IMR-90 (cell line): Measurements from ENCODE around the gene TCF12. TPM values are rescaled to one million over a fixed set of nuclear protein-coding genes. Genes with fewer than 3 reads are reported as not detected.

Experiments
- ATAC-seq: fragments of 200-7000 bp; cut with Tn5 transposase; 2 replicates; pipeline ENCODE4 v1.9.1; 2020; ENCODE audit warnings: low read depth, mild to moderate bottlenecking, moderate library complexity
- BruUV-seq: library from RNA; stranded (reverse); fragments of 400-500 nt; replicated peaks from 2 replicates; lab custom pipeline; 2021; lab: Mats Ljungman, UMichigan
- CTCF ChIA-PET: fragments of 300-600 bp; formaldehyde crosslinking; extraction: SDS; loops from one replicate; lab custom pipeline; 2021; ENCODE audit warnings: antibody characterized with exemption; lab: Yijun Ruan, JAX
- POLR2A ChIA-PET: fragments of 300-600 bp; sonication (Branson Sonifier 250); formaldehyde crosslinking; loops from one replicate; lab custom pipeline; 2022; ENCODE audit warnings: antibody characterized with exemption; ENCODE audit not compliant: unreplicated experiment; lab: Charles Lee
- DNase-seq: peaks from one replicate; pipeline ENCODE4 v3.0.0; 2013
- H2AFZ ChIP-seq: replicated peaks from 2 replicates; pipeline ENCODE3; 2013; ENCODE audit warnings: low read length, mild to moderate bottlenecking; ENCODE audit not compliant: poor library complexity
- H2AK5ac ChIP-seq: 2 replicates; pipeline ENCODE4 v1.6.1; 2013; ENCODE audit warnings: low read depth, low read length, inconsistent platforms
- H2AK9ac ChIP-seq: replicated peaks from 2 replicates; pipeline ENCODE3; 2013; ENCODE audit warnings: mild to moderate bottlenecking, low read depth, low read length, moderate library complexity; ENCODE audit not compliant: poor library complexity
- H2BK120ac ChIP-seq: 2 replicates; pipeline ENCODE4 v1.6.1; 2013; ENCODE audit warnings: low read depth, low read length, inconsistent platforms
- H2BK15ac ChIP-seq: 3 replicates; pipeline ENCODE4 v1.6.1; 2013; ENCODE audit warnings: low read depth, low read length, inconsistent platforms
- H2BK20ac ChIP-seq: 2 replicates; pipeline ENCODE4 v1.6.1; 2013; ENCODE audit warnings: low read depth, mild to moderate bottlenecking, inconsistent platforms, low read length, moderate library complexity
- H2BK5ac ChIP-seq: 2 replicates; pipeline ENCODE4 v1.6.1; 2013; ENCODE audit warnings: mild to moderate bottlenecking, low read depth, low read length, inconsistent platforms; ENCODE audit not compliant: poor library complexity, severe bottlenecking
- H3K14ac ChIP-seq: replicated peaks from 2 replicates; pipeline ENCODE4 v1.6.1; 2013; ENCODE audit warnings: low read depth, low read length, inconsistent platforms
- H3K18ac ChIP-seq: 2 replicates; pipeline ENCODE4 v1.6.1; 2013; ENCODE audit warnings: low read depth, low read length, control low read depth
- H3K23ac ChIP-seq: 2 replicates; pipeline ENCODE4 v1.6.1; 2013; ENCODE audit warnings: low read depth, low read length, inconsistent platforms
- H3K27ac ChIP-seq: 2 replicates; pipeline ENCODE4 v1.5.1; 2013; ENCODE audit warnings: mild to moderate bottlenecking, control low read depth, low read length; ENCODE audit not compliant: insufficient read depth
- H3K27me3 ChIP-seq: 2 replicates; pipeline ENCODE4 v1.6.1; 2013; ENCODE audit warnings: low read length; ENCODE audit not compliant: control insufficient read depth, insufficient read depth
- H3K36me3 ChIP-seq: 2 replicates; pipeline ENCODE4 v1.6.1; 2013; ENCODE audit warnings: low read length, mixed read lengths; ENCODE audit not compliant: control insufficient read depth, insufficient read depth
- H3K4ac ChIP-seq: 2 replicates; pipeline ENCODE4 v1.6.1; 2013; ENCODE audit warnings: low read depth, low read length, inconsistent platforms
- H3K4me1 ChIP-seq: 2 replicates; pipeline ENCODE4 v1.6.1; 2013; ENCODE audit warnings: low read length, mixed read lengths; ENCODE audit not compliant: control insufficient read depth, insufficient read depth
- H3K4me2 ChIP-seq: 2 replicates; pipeline ENCODE4 v1.6.1; 2013; ENCODE audit warnings: low read depth, mild to moderate bottlenecking, control low read depth, low read length, moderate library complexity
- H3K4me3 ChIP-seq: 2 replicates; pipeline ENCODE4 v1.5.1; 2013; ENCODE audit warnings: low read depth, mild to moderate bottlenecking, control low read depth, low read length, moderate library complexity; ENCODE audit not compliant: insufficient read depth
- H3K56ac ChIP-seq: 2 replicates; pipeline ENCODE4 v1.6.1; 2013; ENCODE audit warnings: low read length, inconsistent platforms; ENCODE audit not compliant: insufficient read depth; ENCODE audit errors: extremely low read depth
- H3K79me1 ChIP-seq, 2 experiments: 2 replicates each; pipeline ENCODE4 v1.6.1; 2013; ENCODE audit warnings: low read length in 2 of 2, inconsistent platforms in 1 of 2, low read depth in 1 of 2
- H3K9ac ChIP-seq: 2 replicates; pipeline ENCODE4 v1.6.1; 2013; ENCODE audit warnings: low read depth, low read length, control low read depth
- H3K9me1 ChIP-seq: 2 replicates; pipeline ENCODE4 v1.6.1; 2013; ENCODE audit warnings: low read length, inconsistent platforms; ENCODE audit not compliant: insufficient read depth
- H3K9me3 ChIP-seq: 2 replicates; pipeline ENCODE4 v1.6.1; 2013; ENCODE audit warnings: low read length; ENCODE audit not compliant: control insufficient read depth, insufficient read depth
- H4K20me1 ChIP-seq: 2 replicates; pipeline ENCODE4 v1.6.1; 2013; ENCODE audit warnings: low read length, inconsistent platforms; ENCODE audit not compliant: insufficient read depth
- H4K5ac ChIP-seq: 2 replicates; pipeline ENCODE4 v1.6.1; 2013; ENCODE audit warnings: mild to moderate bottlenecking, low read depth, low read length, control low read depth
- H4K8ac ChIP-seq, 2 experiments: 2 replicates each; pipeline ENCODE4 v1.6.1; 2013; ENCODE audit warnings: low read depth in 2 of 2, low read length in 2 of 2, control low read depth in 1 of 2, inconsistent platforms in 1 of 2
- H4K91ac ChIP-seq: 2 replicates; pipeline ENCODE4 v1.6.1; 2013; ENCODE audit warnings: low read depth, low read length, inconsistent platforms; ENCODE audit not compliant: insufficient read depth
- CEBPB ChIP-seq: IDR thresholded peaks from 2 replicates; pipeline ENCODE4 v1.6.1; 2012; ENCODE audit warnings: low read depth, low read length, improper control_type of control experiment
- RFX5 ChIP-seq: IDR thresholded peaks from 2 replicates; pipeline ENCODE4 v1.8.0; 2012; ENCODE audit warnings: low read depth, mild to moderate bottlenecking, low read length, moderate library complexity
- WGBS, 2 experiments: methylation state at CpG; one replicate each; pipeline versions ENCODE4 v1.1.5 to v1.1.7; 2013; ENCODE audit warnings: missing lambda C conversion rate in 2 of 2; ENCODE audit not compliant: insufficient read length in 1 of 2; ENCODE audit errors: extremely low coverage in 2 of 2; 5-methylcytosine and 5-hydroxymethylcytosine counted together
- dilution Hi-C: fragments of 300-500 bp; cut with HindIII; formaldehyde crosslinking; loops from one replicate; pipeline ENCODE4 v1.14.3; 2018; ENCODE audit warnings: low sequenced_read_pairs; ENCODE audit not compliant: unreplicated experiment
- in situ Hi-C: fragments of 300-500 bp; cut with MboI; formaldehyde crosslinking; loops from 3 replicates; pipeline ENCODE4 v1.14.3; 2019; ENCODE audit warnings: low sequenced_read_pairs, inconsistent platforms, mixed read lengths
- intact Hi-C: fragments of 100-400 bp; cut with micrococcal nuclease; formaldehyde crosslinking; loops from 2 replicates; pipeline ENCODE4 v1.10.0; 2022
- polyA plus RNA-seq, 3 experiments: library from polyadenylated mRNA; depleted of rRNA; stranded (reverse); fragments of >200 nt; gene quantifications; 2 replicates each; pipeline ENCODE4 v1.2.3, GENCODE V29; 2012; ENCODE audit warnings: low replicate concordance in 1 of 3
- total RNA-seq: library from RNA; depleted of rRNA; stranded (reverse); fragments of >200 nt; gene quantifications from 2 replicates; pipeline ENCODE4 v1.2.3, GENCODE V29; 2012

Gene TCF12
- total and polyA plus RNA-seq, 2 of the 4 experiments (the other 2 are of a cell fraction), result 79.4 to 160 TPM

DNA sequence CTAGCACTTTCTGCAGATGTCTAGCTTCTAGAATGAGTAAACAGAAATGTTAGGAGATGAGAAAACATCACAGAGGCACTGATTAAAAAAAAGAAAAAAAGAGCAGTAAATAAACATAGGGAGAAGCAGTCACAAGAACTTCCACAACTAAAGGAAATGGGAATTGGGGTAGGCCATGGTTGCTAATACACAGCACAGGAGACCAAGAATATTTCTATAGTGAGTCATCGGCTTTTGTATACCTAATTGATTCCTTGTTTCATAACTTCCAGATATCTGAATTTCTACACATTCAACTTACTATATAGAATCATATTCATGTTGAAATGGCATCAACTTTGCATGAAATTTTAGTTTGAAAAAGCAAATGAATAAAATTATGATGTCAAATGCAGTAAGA lies 47.3 kb upstream of the TCF12 start:
- intact Hi-C loops, result no loop called here
- H3K9ac ChIP-seq, result no peak overlapping the region

More for the DNA sequence above, 47.3 kb upstream of the TCF12 start:
- no peak overlapping the region for H2AFZ ChIP-seq
- ChIA-PET POLR2A (interaction anchor here (0.6 kb wide), 1 partner anchor 628 kb away, joined by 5 read pairs; the partner anchor contains the start of gene RFX7), CTCF (interaction anchor here (1.1 to 1.5 kb wide), 3 partner anchors 49 to 380 kb away, joined by 3 to 5 read pairs (median 4); no protein-coding TSS in a partner anchor)
- in situ Hi-C loops (no loop called here), dilution Hi-C loops (no loop called here)
- no peak overlapping the region for H2BK20ac ChIP-seq
- H2BK120ac ChIP-seq, result no peak overlapping the region
- H4K5ac ChIP-seq, result no peak overlapping the region
- ATAC-seq (peak; percentile 87), DNase-seq (peak; percentile 86)
- peak; percentile 27; the same call in 1 of the 2 replicates for TF ChIP-seq CEBPB
- TF ChIP-seq RFX5, result no peak
- no CpG with 5 or more reads among the region's 1 CpG for WGBS, 2 experiments
- H4K20me1 ChIP-seq, result no peaks in the 10 kb centered on the region
- no peak overlapping the region for H3K14ac ChIP-seq
- H4K91ac ChIP-seq, result no peak overlapping the region
- no peak overlapping the region for H3K27ac ChIP-seq
- no TSS peak for BruUV-seq
- H3K56ac ChIP-seq, result no peak overlapping the region
- no peaks in the 10 kb centered on the region for H3K27me3 ChIP-seq
- no peak overlapping the region for H2AK9ac ChIP-seq
- H3K9me1 ChIP-seq, result no peaks in the 10 kb centered on the region; the same call in 1 of the 2 replicates
- H3K18ac ChIP-seq, result no peak overlapping the region
- H3K4ac ChIP-seq, result no peak overlapping the region
- H2BK5ac ChIP-seq, result no peak overlapping the region
- no peak overlapping the region for H2AK5ac ChIP-seq
- H2BK15ac ChIP-seq, result no peak overlapping the region
- no peak overlapping the region for H3K23ac ChIP-seq
- no peak overlapping the region for H4K8ac ChIP-seq
- H3K9me3 ChIP-seq, result no peaks in the 10 kb centered on the region
- no peaks in the 10 kb centered on the region for H3K79me1 ChIP-seq
- H3K4me1 ChIP-seq, result peaks cover 7% of the 10 kb centered on the region
- H3K4me3 ChIP-seq, result no peak overlapping the region
- H3K4me2 ChIP-seq, result no peak overlapping the region; the same call in 1 of the 2 replicates
- no peaks in the 10 kb centered on the region for H3K36me3 ChIP-seq
